ENCODE measurements around the gene UBR3.

- TF ChIP-seq CTCF (IDR thresholded peaks at IDR 0.05) = no peak
- no peak for TF ChIP-seq POLR2A (IDR thresholded peaks at IDR 0.05)
Measured at GRCh38 chr2:170101789-170102188, 274.5 kb downstream of the UBR3 start.
